Measurements from ENCODE around the gene SH3BP1.

DNA sequence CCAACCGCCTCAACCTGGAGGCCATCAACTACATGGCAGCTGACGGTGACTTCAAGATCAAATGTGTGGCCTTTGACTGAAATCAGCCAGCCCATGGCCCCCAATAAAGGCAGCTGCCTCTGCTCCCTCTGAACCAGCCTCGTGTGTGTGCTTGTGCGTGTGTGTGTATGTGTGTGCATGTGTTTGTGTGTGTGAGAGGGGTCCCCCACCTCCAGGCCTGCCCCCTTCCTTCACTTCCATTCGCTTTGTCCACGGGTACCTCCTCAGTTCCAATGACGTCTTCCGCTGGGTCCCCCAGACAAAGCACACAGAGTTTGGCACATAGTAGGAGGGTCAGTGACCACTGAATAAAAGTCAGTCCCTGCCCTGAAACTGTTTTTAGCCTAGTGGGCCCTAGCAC is 40.2 kb downstream of the SH3BP1 start:
- TF ChIP-seq EZH2phosphoT487 (IDR thresholded peaks at IDR 0.05; ENCODE audit: low read depth) (no peak), CTCF (IDR thresholded peaks at IDR 0.05; ENCODE audit: low read depth, low read length) (no peak)
